Measurements from ENCODE around the gene PNLIPRP3. TPM values are rescaled to one million over a fixed set of nuclear protein-coding genes. Genes with fewer than 3 reads are reported as not detected.

The PNLIPRP3 gene
- total RNA-seq, 4 donors from 2014 or later = 0.79 TPM; not detected in 3

DNA sequence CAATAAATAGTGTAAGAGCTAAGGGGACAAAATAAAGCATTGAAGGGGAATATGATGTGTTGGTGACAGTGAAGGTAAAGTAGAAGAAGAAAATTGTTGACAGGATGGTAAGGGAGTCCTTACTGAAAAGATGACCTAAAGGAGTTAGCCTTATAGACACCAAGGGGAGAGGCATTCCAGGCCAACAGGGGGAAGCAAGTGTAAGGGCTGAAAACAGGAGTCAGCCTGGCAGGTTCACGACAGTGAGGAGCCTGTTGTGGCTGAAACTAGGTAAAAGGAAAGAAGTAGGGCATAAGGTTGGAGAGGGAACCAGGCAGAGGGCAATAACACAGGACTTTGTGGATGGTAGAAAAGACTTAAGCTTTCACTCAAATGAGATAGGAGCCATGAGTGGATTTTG is 34.0 kb downstream of the PNLIPRP3 start:
- intact Hi-C loops (cut with DNase I; ENCODE audit: low total_unique reads) = no loop called here
- WGBS, 2 donors (ENCODE audit: low coverage in 1 of 2) = 53 to 57% methylated on average over 1 of the region's 1 CpG
- in situ Hi-C loops (cut with MboI; ENCODE audit: low pct_ligation_motif_present in 1 of 4, low pct_unique_long_range_greater_than_20kb in 1 of 4, low sequenced_read_pairs in 3 of 4) = no loop called here
- TF ChIP-seq, protein P1, sequence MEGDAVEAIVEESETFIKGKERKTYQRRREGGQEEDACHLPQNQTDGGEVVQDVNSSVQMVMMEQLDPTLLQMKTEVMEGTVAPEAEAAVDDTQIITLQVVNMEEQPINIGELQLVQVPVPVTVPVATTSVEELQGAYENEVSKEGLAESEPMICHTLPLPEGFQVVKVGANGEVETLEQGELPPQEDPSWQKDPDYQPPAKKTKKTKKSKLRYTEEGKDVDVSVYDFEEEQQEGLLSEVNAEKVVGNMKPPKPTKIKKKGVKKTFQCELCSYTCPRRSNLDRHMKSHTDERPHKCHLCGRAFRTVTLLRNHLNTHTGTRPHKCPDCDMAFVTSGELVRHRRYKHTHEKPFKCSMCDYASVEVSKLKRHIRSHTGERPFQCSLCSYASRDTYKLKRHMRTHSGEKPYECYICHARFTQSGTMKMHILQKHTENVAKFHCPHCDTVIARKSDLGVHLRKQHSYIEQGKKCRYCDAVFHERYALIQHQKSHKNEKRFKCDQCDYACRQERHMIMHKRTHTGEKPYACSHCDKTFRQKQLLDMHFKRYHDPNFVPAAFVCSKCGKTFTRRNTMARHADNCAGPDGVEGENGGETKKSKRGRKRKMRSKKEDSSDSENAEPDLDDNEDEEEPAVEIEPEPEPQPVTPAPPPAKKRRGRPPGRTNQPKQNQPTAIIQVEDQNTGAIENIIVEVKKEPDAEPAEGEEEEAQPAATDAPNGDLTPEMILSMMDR (IDR thresholded peaks at IDR 0.05) = no peak
- no peak for TF ChIP-seq POLR2AphosphoS5 (IDR thresholded peaks at IDR 0.05)
- Histone ChIP-seq H3K27ac (no peak overlapping the region), H3K4me3 (no peak overlapping the region), H3K36me3 (no peaks in the 10 kb centered on the region), H3K9me3 (no peaks in the 10 kb centered on the region), H3K27me3 (no peaks in the 10 kb centered on the region), H3K4me1 (no peaks in the 10 kb centered on the region)
- DNase-seq = no peak

DNA sequence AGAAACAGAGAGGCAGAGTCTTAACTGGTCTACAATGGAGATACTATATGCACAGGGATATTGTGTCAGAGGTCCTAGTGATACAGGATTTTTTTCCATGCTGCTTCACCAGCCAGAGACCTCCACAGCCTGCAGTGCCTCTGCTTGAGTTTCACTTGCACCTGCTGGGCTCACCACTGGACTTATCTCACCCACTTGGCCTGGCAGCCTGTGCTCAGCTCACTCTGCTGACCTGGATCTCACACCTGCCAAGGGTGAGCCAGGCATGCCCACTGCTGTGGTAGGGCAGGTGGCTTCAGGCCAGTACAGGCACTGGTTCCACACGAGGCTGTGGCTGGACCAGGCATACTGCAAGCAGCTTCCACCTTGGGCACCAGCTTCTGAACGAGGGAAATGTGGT is 36.6 kb downstream of the PNLIPRP3 start:
- in situ Hi-C loops (cut with MboI; ENCODE audit: low pct_ligation_motif_present in 1 of 4, low pct_unique_long_range_greater_than_20kb in 1 of 4, low sequenced_read_pairs in 3 of 4) = no loop called here
- no peak overlapping the region for H3K27ac ChIP-seq
- intact Hi-C loops (cut with DNase I; ENCODE audit: low total_unique reads) = no loop called here

GRCh38 chr10:116465546-116465945 is 37.9 kb downstream of the PNLIPRP3 start:
- Histone ChIP-seq H3K4me1 (no peaks in the 10 kb centered on the region), H3K36me3 (no peaks in the 10 kb centered on the region), H3K9me3 (no peaks in the 10 kb centered on the region), H3K27me3 (no peaks in the 10 kb centered on the region), H3K4me3 (no peak overlapping the region), H3K27ac (no peak overlapping the region)
- WGBS, 2 donors (ENCODE audit: low coverage in 1 of 2) = 34 to 36% methylated on average over 3 of the region's 3 CpGs
- DNase-seq = no peak
- in situ Hi-C loops (cut with MboI; ENCODE audit: low pct_ligation_motif_present in 1 of 4, low pct_unique_long_range_greater_than_20kb in 1 of 4, low sequenced_read_pairs in 3 of 4) (no loop called here), intact Hi-C loops (cut with DNase I; ENCODE audit: low total_unique reads) (no loop called here)
- no peak for TF ChIP-seq EP300 (IDR thresholded peaks at IDR 0.05; ENCODE audit: low read depth)
- TF ChIP-seq, protein P1 (IDR thresholded peaks at IDR 0.05) = no peak
- TF ChIP-seq POLR2AphosphoS5 (IDR thresholded peaks at IDR 0.05) = no peak
- no peak for TF ChIP-seq POLR2A (IDR thresholded peaks at IDR 0.05)

More for the DNA sequence above, 36.6 kb downstream of the PNLIPRP3 start:
- H3K4me3 ChIP-seq = no peak overlapping the region
- H3K36me3 ChIP-seq = no peaks in the 10 kb centered on the region
- H3K4me1 ChIP-seq = no peaks in the 10 kb centered on the region
- WGBS, 2 donors (ENCODE audit: low coverage in 1 of 2) = 53% methylated on average over 2 of the region's 2 CpGs; no CpG with 5 or more reads in 1 of the 2 donors
- no peak for DNase-seq
- H3K9me3 ChIP-seq = no peaks in the 10 kb centered on the region
- no peaks in the 10 kb centered on the region for H3K27me3 ChIP-seq
- TF ChIP-seq, protein P1 (IDR thresholded peaks at IDR 0.05) = no peak
- TF ChIP-seq POLR2A (IDR thresholded peaks at IDR 0.05) (no peak), EP300 (IDR thresholded peaks at IDR 0.05; ENCODE audit: low read depth) (no peak), POLR2AphosphoS5 (IDR thresholded peaks at IDR 0.05) (no peak)

GRCh38 chr10:116466715-116467422 is 39.2 kb downstream of the PNLIPRP3 start:
- intact Hi-C loops (cut with DNase I; ENCODE audit: low total_unique reads) = no loop called here
- no peak for DNase-seq
- in situ Hi-C loops (cut with MboI; ENCODE audit: low pct_ligation_motif_present in 1 of 4, low pct_unique_long_range_greater_than_20kb in 1 of 4, low sequenced_read_pairs in 3 of 4) = no loop called here
- no peaks in the 10 kb centered on the region for H3K4me1 ChIP-seq
- no peaks in the 10 kb centered on the region for H3K9me3 ChIP-seq
- no peak overlapping the region for H3K27ac ChIP-seq
- H3K4me3 ChIP-seq = no peak overlapping the region
- no peaks in the 10 kb centered on the region for H3K27me3 ChIP-seq
- no peaks in the 10 kb centered on the region for H3K36me3 ChIP-seq
- 70 to 78% methylated on average over 6 to 7 of the region's 7 CpGs for WGBS, 2 donors (ENCODE audit: low coverage in 1 of 2)
- no peak for TF ChIP-seq POLR2AphosphoS5 (IDR thresholded peaks at IDR 0.05)
- no peak for TF ChIP-seq POLR2A (IDR thresholded peaks at IDR 0.05)
- TF ChIP-seq, protein P1 (IDR thresholded peaks at IDR 0.05) = no peak
- TF ChIP-seq EP300 (IDR thresholded peaks at IDR 0.05; ENCODE audit: low read depth) = no peak

Measured in transverse colon (tissue), 4 donors.